RWPE2 (cell line): Measurements from ENCODE around the gene AKR1C2.
"Not testable (repeated sequence)": the region's sequence is repeated elsewhere in the genome, so short reads cannot be mapped to it uniquely, and the experiment has no call there.

ENCODE experiments used
- ATAC-seq: fragments of 200-7000 bp; cut with Tn5 transposase; 3 replicates; pipeline ENCODE4 v1.9.1; 2021; ENCODE audit warnings: low read depth
- DNase-seq: peaks from one replicate; pipeline ENCODE4 v3.0.0-alpha.2; 2020; ENCODE audit warnings: low spot score
- H3K27ac ChIP-seq: fragments of 450-650 bp; 2 replicates; pipeline ENCODE4 v1.5.1; 2017; ENCODE audit warnings: mild to moderate bottlenecking; ENCODE audit not compliant: poor library complexity, severe bottlenecking
- H3K27me3 ChIP-seq: fragments of 250-450 bp; sonication (Bioruptor Pico); 2 replicates; pipeline ENCODE4 v1.5.1; 2021; ENCODE audit warnings: mild to moderate bottlenecking, moderate library complexity; ENCODE audit not compliant: insufficient read depth, poor library complexity, severe bottlenecking
- H3K36me3 ChIP-seq: fragments of 250-450 bp; sonication (Bioruptor Pico); 2 replicates; pipeline ENCODE4 v1.5.1; 2020; ENCODE audit warnings: low read depth, mild to moderate bottlenecking, moderate library complexity
- H3K4me1 ChIP-seq: fragments of 250-450 bp; sonication (Bioruptor Pico); 2 replicates; pipeline ENCODE4 v1.5.1; 2021; ENCODE audit warnings: mild to moderate bottlenecking, moderate library complexity; ENCODE audit not compliant: insufficient read depth, poor library complexity, severe bottlenecking
- H3K4me3 ChIP-seq: fragments of 250-450 bp; sonication (Bioruptor Pico); 2 replicates; pipeline ENCODE4 v1.5.1; 2021; ENCODE audit warnings: mild to moderate bottlenecking, moderate library complexity; ENCODE audit not compliant: severe bottlenecking
- H3K9me3 ChIP-seq: fragments of 250-450 bp; sonication (Bioruptor Pico); 2 replicates; pipeline ENCODE4 v1.5.1; 2021; ENCODE audit warnings: mild to moderate bottlenecking, moderate library complexity; ENCODE audit not compliant: severe bottlenecking
- CTCF ChIP-seq: fragments of 450-650 bp; IDR thresholded peaks from one replicate; pipeline ENCODE4 v1.5.1; 2017; ENCODE audit warnings: mild to moderate bottlenecking, moderate library complexity; ENCODE audit not compliant: poor library complexity, severe bottlenecking

The AKR1C2 gene

GRCh38 chr10:5018671-5019277, 15.1 kb upstream of the AKR1C2 start:
- not testable (repeated sequence) for H3K4me3 ChIP-seq, H3K36me3 ChIP-seq, H3K27ac ChIP-seq, H3K4me1 ChIP-seq, DNase-seq, H3K27me3 ChIP-seq, H3K9me3 ChIP-seq
- ATAC-seq, result peak; percentile 93
- peak; percentile 56 for TF ChIP-seq CTCF

GRCh38 chr10:5018134-5018533, 14.5 kb upstream of the AKR1C2 start:
- Histone ChIP-seq H3K9me3 (no peaks in the 10 kb centered on the region), H3K36me3 (no peaks in the 10 kb centered on the region), H3K4me1 (no peaks in the 10 kb centered on the region), H3K27ac (no peak overlapping the region), H3K27me3 (no peaks in the 10 kb centered on the region), H3K4me3 (no peak overlapping the region)
- ATAC-seq (no peak), DNase-seq (no peak)
- no peak for TF ChIP-seq CTCF

GRCh38 chr10:5014936-5015335, 11.3 kb upstream of the AKR1C2 start:
- TF ChIP-seq CTCF, result peak; percentile 12
- no peak overlapping the region for H3K27ac ChIP-seq
- no peak overlapping the region for H3K4me3 ChIP-seq
- no peaks in the 10 kb centered on the region for H3K27me3 ChIP-seq
- no peaks in the 10 kb centered on the region for H3K9me3 ChIP-seq
- no peak for DNase-seq
- ATAC-seq, result peak; percentile 40; the same call in 1 of the 3 replicates
- H3K4me1 ChIP-seq, result no peaks in the 10 kb centered on the region
- no peaks in the 10 kb centered on the region for H3K36me3 ChIP-seq

GRCh38 chr10:5014200-5014910, 10.7 kb upstream of the AKR1C2 start:
- DNase-seq, H3K27ac ChIP-seq, H3K27me3 ChIP-seq, H3K4me1 ChIP-seq, H3K36me3 ChIP-seq, H3K9me3 ChIP-seq, ATAC-seq, H3K4me3 ChIP-seq: not testable (repeated sequence)

GRCh38 chr10:5013385-5013784, 9.7 kb upstream of the AKR1C2 start:
- Histone ChIP-seq H3K27me3 (no peaks in the 10 kb centered on the region), H3K4me3 (no peak overlapping the region), H3K36me3 (no peaks in the 10 kb centered on the region), H3K9me3 (no peaks in the 10 kb centered on the region), H3K4me1 (no peaks in the 10 kb centered on the region), H3K27ac (no peak overlapping the region)
- TF ChIP-seq CTCF, result no peak
- DNase-seq (no peak), ATAC-seq (no peak)
